NB4 (cell line): Measurements from ENCODE around the gene AMPD3.

Experiments used
- CTCF ChIP-seq: IDR thresholded peaks from one replicate; pipeline ENCODE4 v1.5.1; 2012; ENCODE audit warnings: low read depth, low read length
- POLR2A ChIP-seq: IDR thresholded peaks from 2 replicates; pipeline ENCODE4 v1.6.1; 2011; ENCODE audit warnings: mild to moderate bottlenecking; ENCODE audit not compliant: insufficient read length; ENCODE audit errors: extremely low read depth
- TF ChIP-seq, protein P1 (sequence below): IDR thresholded peaks from 2 replicates; pipeline ENCODE4 v1.6.1; 2011; ENCODE audit warnings: low read depth, low read length

- no peak for TF ChIP-seq CTCF
- TF ChIP-seq, protein P1, sequence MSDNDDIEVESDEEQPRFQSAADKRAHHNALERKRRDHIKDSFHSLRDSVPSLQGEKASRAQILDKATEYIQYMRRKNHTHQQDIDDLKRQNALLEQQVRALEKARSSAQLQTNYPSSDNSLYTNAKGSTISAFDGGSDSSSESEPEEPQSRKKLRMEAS = no peak
- TF ChIP-seq POLR2A = no peak
These were observed 7.6 kb upstream of the AMPD3 start for GRCh38 chr11:10447445-10447844.
